ENCODE results near the gene SFPQ.
"Not testable (repeated sequence)": the region's sequence is repeated elsewhere in the genome, so short reads cannot be mapped to it uniquely, and the experiment has no call there.

Gene SFPQ

DNA sequence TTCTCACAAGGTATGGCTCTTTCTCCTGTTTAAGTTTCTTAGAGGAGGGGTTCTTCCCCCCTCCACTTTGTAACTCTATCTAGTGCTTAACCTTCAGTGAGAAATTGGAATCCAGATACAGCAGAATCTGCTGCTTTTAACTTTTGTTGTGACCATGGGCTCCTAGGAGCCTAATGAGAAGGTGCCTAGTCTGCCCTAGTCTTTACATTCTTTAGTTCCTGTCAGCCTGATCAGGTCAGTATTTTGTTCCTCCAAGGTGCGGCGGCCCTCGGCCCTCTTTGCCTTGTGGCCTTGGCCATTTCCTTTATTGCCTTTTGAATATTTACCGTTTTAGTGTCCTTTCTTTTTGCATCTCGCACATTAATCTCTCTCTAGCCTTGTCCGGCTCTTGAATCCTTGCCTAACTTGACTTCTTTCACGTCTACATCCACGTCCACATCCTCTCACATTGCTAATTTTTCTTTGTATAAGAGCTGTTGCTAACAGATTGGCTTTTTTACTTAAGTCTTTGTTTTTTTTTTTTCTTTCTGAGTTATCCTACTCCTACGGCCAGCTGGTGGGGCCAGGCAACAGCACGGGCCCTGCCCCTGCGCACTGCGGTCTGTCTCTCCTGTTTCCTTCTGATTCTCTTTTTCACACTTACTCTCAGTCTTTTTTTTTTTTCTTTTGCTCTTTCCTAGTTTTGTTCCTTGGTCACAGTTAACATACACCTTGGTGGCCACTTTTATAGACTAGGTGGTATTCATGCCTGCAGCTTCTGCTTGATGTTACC is 49.0 kb downstream of the SFPQ start:
- H3K27ac ChIP-seq = no peak overlapping the region

GRCh38 chr1:35142728-35143127 is 50.2 kb downstream of the SFPQ start:
- not testable (repeated sequence) for H3K79me2 ChIP-seq; H3K27me3 ChIP-seq (ENCODE audit: control insufficient read depth, insufficient read depth, low read length); H3K36me3 ChIP-seq (ENCODE audit: control insufficient read depth, insufficient read depth, low read length); H3K27ac ChIP-seq; H2AFZ ChIP-seq; H3K4me3 ChIP-seq (ENCODE audit: low read depth, low read length); H3K4me1 ChIP-seq; H3K9ac ChIP-seq; H3K4me2 ChIP-seq (ENCODE audit: low read length); H3K9me3 ChIP-seq (ENCODE audit: control insufficient read depth, low read length)

More for the DNA sequence above, 49.0 kb downstream of the SFPQ start:
- no peak overlapping the region for H3K9ac ChIP-seq
- no peak overlapping the region for H3K4me2 ChIP-seq (ENCODE audit: low read length)
- H3K4me3 ChIP-seq (ENCODE audit: low read depth, low read length) = no peak overlapping the region
- no peak overlapping the region for H2AFZ ChIP-seq
- no peaks in the 10 kb centered on the region for H3K36me3 ChIP-seq (ENCODE audit: control insufficient read depth, insufficient read depth, low read length)
- no peaks in the 10 kb centered on the region for H3K4me1 ChIP-seq
- no peaks in the 10 kb centered on the region for H3K9me3 ChIP-seq (ENCODE audit: control insufficient read depth, low read length)
- no peak for TF ChIP-seq CTCF (IDR thresholded peaks at IDR 0.05)
- no peaks in the 10 kb centered on the region for H3K27me3 ChIP-seq (ENCODE audit: control insufficient read depth, insufficient read depth, low read length)
- H3K79me2 ChIP-seq = no peaks in the 10 kb centered on the region

DNA sequence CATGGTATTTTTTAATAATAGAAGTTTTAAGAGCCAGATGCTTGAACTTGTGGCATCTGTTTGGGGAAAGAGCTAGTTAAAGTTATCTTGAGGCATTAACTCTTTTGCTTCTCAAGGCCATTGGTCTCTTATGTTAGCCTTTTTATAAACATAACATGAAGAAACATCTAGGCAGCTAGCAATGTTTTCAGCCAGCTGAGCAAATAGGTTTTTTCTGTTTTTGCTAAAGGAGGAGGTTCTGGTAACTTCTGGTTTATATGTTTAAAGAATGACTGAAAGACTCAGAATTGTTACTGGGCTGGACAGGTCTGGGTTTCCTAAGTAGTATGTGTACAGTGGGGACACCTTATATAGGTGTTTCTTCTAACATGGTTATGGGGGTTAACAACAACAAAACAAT is 50.7 kb downstream of the SFPQ start:
- not testable (repeated sequence) for H3K27ac ChIP-seq; H2AFZ ChIP-seq; H3K4me3 ChIP-seq (ENCODE audit: low read depth, low read length); H3K27me3 ChIP-seq (ENCODE audit: control insufficient read depth, insufficient read depth, low read length); H3K4me1 ChIP-seq; H3K9me3 ChIP-seq (ENCODE audit: control insufficient read depth, low read length); H3K9ac ChIP-seq; H3K79me2 ChIP-seq; H3K4me2 ChIP-seq (ENCODE audit: low read length); H3K36me3 ChIP-seq (ENCODE audit: control insufficient read depth, insufficient read depth, low read length)

DNA sequence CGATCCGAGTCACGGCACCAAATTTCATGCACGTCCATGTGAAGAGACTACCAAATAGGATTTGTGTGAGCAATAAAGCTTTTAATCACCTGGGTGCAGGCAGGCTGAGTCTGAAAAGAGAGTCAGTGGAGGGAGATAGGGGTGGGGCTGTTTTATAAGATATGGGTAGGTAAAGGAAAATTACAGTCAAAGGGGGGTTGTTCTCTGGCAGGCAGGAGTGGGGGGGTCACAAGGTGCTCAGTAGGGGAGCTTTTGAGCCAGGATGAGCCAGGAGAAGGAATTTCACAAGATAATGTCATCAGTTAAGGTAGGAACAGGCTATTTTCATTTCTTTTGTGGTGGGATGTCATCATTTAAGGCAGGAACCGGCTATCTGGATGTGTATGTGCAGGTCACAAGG is 55.4 kb downstream of the SFPQ start:
- H3K4me1 ChIP-seq; H3K4me3 ChIP-seq (ENCODE audit: low read depth, low read length); H3K36me3 ChIP-seq (ENCODE audit: control insufficient read depth, insufficient read depth, low read length); H3K79me2 ChIP-seq; H3K9me3 ChIP-seq (ENCODE audit: control insufficient read depth, low read length); H3K27ac ChIP-seq; H3K9ac ChIP-seq; H3K4me2 ChIP-seq (ENCODE audit: low read length); H2AFZ ChIP-seq; H3K27me3 ChIP-seq (ENCODE audit: control insufficient read depth, insufficient read depth, low read length): not testable (repeated sequence)

- TF ChIP-seq CTCF (IDR thresholded peaks at IDR 0.05) = no peak
- Histone ChIP-seq H3K9me3 (ENCODE audit: control insufficient read depth, low read length) (no peaks in the 10 kb centered on the region), H3K9ac (no peak overlapping the region)
These were observed 56.2 kb downstream of the SFPQ start for GRCh38 chr1:35136780-35137179.

More at GRCh38 chr1:35136780-35137179, 56.2 kb downstream of the SFPQ start:
- Histone ChIP-seq H3K27me3 (ENCODE audit: control insufficient read depth, insufficient read depth, low read length) (no peaks in the 10 kb centered on the region), H3K36me3 (ENCODE audit: control insufficient read depth, insufficient read depth, low read length) (no peaks in the 10 kb centered on the region), H2AFZ (no peak overlapping the region), H3K4me2 (ENCODE audit: low read length) (no peak overlapping the region), H3K4me1 (no peaks in the 10 kb centered on the region), H3K27ac (no peak overlapping the region), H3K79me2 (no peaks in the 10 kb centered on the region), H3K4me3 (ENCODE audit: low read depth, low read length) (no peak overlapping the region)

Measured in parathyroid adenoma (tissue), 2 donors.